ENCODE data around the gene ATP11C. TPM values are rescaled to one million over a fixed set of nuclear protein-coding genes. Genes with fewer than 3 reads are reported as not detected.
"Not testable (repeated sequence)": the region's sequence is repeated elsewhere in the genome, so short reads cannot be mapped to it uniquely, and the experiment has no call there.

The ATP11C gene
- total RNA-seq, 4 donors from 2014 or later, result 22.8 to 40.3 (median 26.2) TPM

GRCh38 chrX:139924069-139924695, 8.7 kb downstream of the ATP11C start:
- Histone ChIP-seq H3K36me3 (no peaks in the 10 kb centered on the region), H3K27ac (no peak overlapping the region), H3K4me1 (no peaks in the 10 kb centered on the region), H3K4me3 (replicated peaks in 1 of 3) (no peak overlapping the region), H3K27me3 (no peaks in the 10 kb centered on the region), H3K9me3 (no peaks in the 10 kb centered on the region)
- intact Hi-C loops (cut with DNase I), result no loop called here
- TF ChIP-seq POLR2A (IDR thresholded peaks at IDR 0.05), result no peak
- no peak for TF ChIP-seq CTCF (IDR thresholded peaks at IDR 0.05)
- WGBS, 2 donors, result 67 to 75% methylated on average over 5 of the region's 5 CpGs
- no peak for DNase-seq

- intact Hi-C loops (cut with DNase I); H3K4me1 ChIP-seq; H3K36me3 ChIP-seq; DNase-seq; H3K9me3 ChIP-seq; H3K27me3 ChIP-seq; H3K27ac ChIP-seq; H3K4me3 ChIP-seq (replicated peaks in 1 of 3): not testable (repeated sequence)
- 94 to 96% methylated on average over 3 to 6 of the region's 6 CpGs for WGBS, 2 donors
Observed at GRCh38 chrX:139921142-139921541, 11.7 kb downstream of the ATP11C start.

GRCh38 chrX:139920316-139920715, 12.5 kb downstream of the ATP11C start:
- no peak for DNase-seq
- intact Hi-C loops (cut with DNase I), result no loop called here
- WGBS, 2 donors, result 77 to 83% methylated on average over 1 of the region's 1 CpG
- no peak overlapping the region for H3K4me3 ChIP-seq (replicated peaks in 1 of 3)
- H3K9me3 ChIP-seq, result no peaks in the 10 kb centered on the region
- no peaks in the 10 kb centered on the region for H3K27me3 ChIP-seq
- TF ChIP-seq CTCF (IDR thresholded peaks at IDR 0.05) (no peak), POLR2A (IDR thresholded peaks at IDR 0.05) (no peak)
- H3K4me1 ChIP-seq, result no peaks in the 10 kb centered on the region
- no peak overlapping the region for H3K27ac ChIP-seq
- no peaks in the 10 kb centered on the region for H3K36me3 ChIP-seq

- Histone ChIP-seq H3K27ac (no peak overlapping the region), H3K36me3 (no peaks in the 10 kb centered on the region), H3K4me1 (no peaks in the 10 kb centered on the region), H3K27me3 (no peaks in the 10 kb centered on the region), H3K4me3 (replicated peaks in 1 of 3) (no peak overlapping the region), H3K9me3 (no peaks in the 10 kb centered on the region)
- 100% methylated on average over 1 of the region's 1 CpG for WGBS, 2 donors
- intact Hi-C loops (cut with DNase I), result no loop called here
- TF ChIP-seq POLR2A (IDR thresholded peaks at IDR 0.05), result no peak
- TF ChIP-seq CTCF (IDR thresholded peaks at IDR 0.05), result no peak
- DNase-seq, result no peak
Observed at GRCh38 chrX:139914421-139914820, 18.4 kb downstream of the ATP11C start.

- DNase-seq, result no peak
- WGBS, 2 donors, result 84 to 87% methylated on average over 3 of the region's 3 CpGs
- Histone ChIP-seq H3K9me3 (no peaks in the 10 kb centered on the region), H3K27ac (no peak overlapping the region), H3K27me3 (no peaks in the 10 kb centered on the region), H3K36me3 (no peaks in the 10 kb centered on the region), H3K4me3 (replicated peaks in 1 of 3) (no peak overlapping the region), H3K4me1 (no peaks in the 10 kb centered on the region)
- no peak for TF ChIP-seq CTCF (IDR thresholded peaks at IDR 0.05)
- no peak for TF ChIP-seq POLR2A (IDR thresholded peaks at IDR 0.05)
- intact Hi-C loops (cut with DNase I), result no loop called here
Observed at GRCh38 chrX:139909712-139910111, 23.1 kb downstream of the ATP11C start.

Data from thyroid gland (tissue), 4 donors.